ENCODE results near the gene CHEK2.

DNA sequence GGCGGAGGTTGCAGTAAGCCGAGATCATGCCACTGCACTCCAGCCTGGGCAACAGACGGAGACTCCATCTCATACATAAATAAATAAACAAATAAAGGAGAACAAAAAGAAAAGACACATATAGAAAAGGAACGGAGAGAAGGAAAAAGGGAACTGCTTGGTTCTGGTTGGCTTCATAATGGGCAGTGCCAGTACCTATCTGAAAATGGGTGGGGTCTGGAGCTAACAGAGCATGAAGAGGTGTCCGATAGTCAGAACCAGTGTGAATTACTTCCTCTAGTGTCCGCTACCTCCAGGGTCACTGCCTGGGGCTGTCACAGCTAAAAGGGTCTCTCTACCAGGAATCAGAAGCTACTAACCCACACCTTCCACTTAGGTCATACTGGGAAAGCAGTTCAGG lies 34.8 kb downstream of the CHEK2 start:
- TF ChIP-seq FOXK2 (IDR thresholded peaks at IDR 0.05) (no peak), ARNT (IDR thresholded peaks at IDR 0.05) (no peak), FOXA1 (IDR thresholded peaks at IDR 0.05) (no peak), ELF4 (IDR thresholded peaks at IDR 0.05) (no peak), TARDBP (IDR thresholded peaks at IDR 0.05) (no peak), NFRKB (IDR thresholded peaks at IDR 0.05) (no peak), FOXM1 (IDR thresholded peaks at IDR 0.05; ENCODE audit: borderline replicate concordance) (no peak), ZNF384 (IDR thresholded peaks at IDR 0.05) (no peak), BHLHE40 (IDR thresholded peaks at IDR 0.05; ENCODE audit: borderline replicate concordance) (no peak)
